Osteoblast (primary cell): ENCODE data around the gene TMEM250. TPM values are rescaled to one million over a fixed set of nuclear protein-coding genes. Genes with fewer than 3 reads are reported as not detected.

Experiments used
- DNase-seq: peaks from one replicate; pipeline ENCODE4 v3.0.0; 2011; ENCODE audit warnings: low spot score, mixed read lengths; ENCODE audit not compliant: insufficient read length; ENCODE audit errors: missing footprints
- H2AFZ ChIP-seq: 2 replicates; pipeline ENCODE4 v1.6.0; 2011; ENCODE audit warnings: mild to moderate bottlenecking, low read length
- H3K27ac ChIP-seq: 2 replicates; pipeline ENCODE4 v1.5.1; 2011; ENCODE audit warnings: mild to moderate bottlenecking, low read depth, low read length, moderate library complexity
- H3K27me3 ChIP-seq: 2 replicates; pipeline ENCODE4 v1.6.0; 2012; ENCODE audit warnings: mild to moderate bottlenecking, control low read depth, inconsistent platforms, low read length, moderate library complexity; ENCODE audit not compliant: insufficient read depth
- H3K36me3 ChIP-seq: 2 replicates; pipeline ENCODE4 v1.5.1; 2011; ENCODE audit warnings: mild to moderate bottlenecking, low read length, control low read depth, moderate library complexity; ENCODE audit not compliant: insufficient read depth
- H3K4me1 ChIP-seq: 2 replicates; pipeline ENCODE4 v1.5.1; 2011; ENCODE audit warnings: mild to moderate bottlenecking, low read length, control low read depth, moderate library complexity; ENCODE audit not compliant: insufficient read depth
- H3K4me2 ChIP-seq: 2 replicates; pipeline ENCODE4 v1.6.0; 2011; ENCODE audit warnings: mild to moderate bottlenecking, low read length; ENCODE audit not compliant: insufficient read depth
- H3K4me3 ChIP-seq: fragments of 200-600 bp; sonication (generic); 3 replicates; pipeline ENCODE4 v1.5.1; 2012; ENCODE audit warnings: mild to moderate bottlenecking, low read length, inconsistent platforms; ENCODE audit not compliant: insufficient read depth
- H3K79me2 ChIP-seq: 2 replicates; pipeline ENCODE4 v1.6.0; 2012; ENCODE audit warnings: mild to moderate bottlenecking, low read length, control low read depth, inconsistent platforms; ENCODE audit not compliant: insufficient read depth
- H3K9me3 ChIP-seq: 2 replicates; pipeline ENCODE4 v1.5.1; 2011; ENCODE audit warnings: low read depth, low read length, control low read depth
- H4K20me1 ChIP-seq: 2 replicates; pipeline ENCODE4 v1.6.0; 2012; ENCODE audit warnings: mild to moderate bottlenecking, low read length, control low read depth; ENCODE audit not compliant: insufficient read depth
- total RNA-seq: library from RNA; depleted of rRNA; stranded (reverse); fragments of >200 nt; gene quantifications from 2 replicates; pipeline ENCODE4 v1.2.3, GENCODE V29; 2012
- TF ChIP-seq, protein P1 (sequence below): IDR thresholded peaks from 2 replicates; pipeline ENCODE4 v1.5.1; 2011; ENCODE audit warnings: mild to moderate bottlenecking, low read depth, low read length, moderate library complexity; ENCODE audit errors: extremely low read depth

Gene TMEM250
- total RNA-seq, 1 donor, result 65.5 TPM

DNA sequence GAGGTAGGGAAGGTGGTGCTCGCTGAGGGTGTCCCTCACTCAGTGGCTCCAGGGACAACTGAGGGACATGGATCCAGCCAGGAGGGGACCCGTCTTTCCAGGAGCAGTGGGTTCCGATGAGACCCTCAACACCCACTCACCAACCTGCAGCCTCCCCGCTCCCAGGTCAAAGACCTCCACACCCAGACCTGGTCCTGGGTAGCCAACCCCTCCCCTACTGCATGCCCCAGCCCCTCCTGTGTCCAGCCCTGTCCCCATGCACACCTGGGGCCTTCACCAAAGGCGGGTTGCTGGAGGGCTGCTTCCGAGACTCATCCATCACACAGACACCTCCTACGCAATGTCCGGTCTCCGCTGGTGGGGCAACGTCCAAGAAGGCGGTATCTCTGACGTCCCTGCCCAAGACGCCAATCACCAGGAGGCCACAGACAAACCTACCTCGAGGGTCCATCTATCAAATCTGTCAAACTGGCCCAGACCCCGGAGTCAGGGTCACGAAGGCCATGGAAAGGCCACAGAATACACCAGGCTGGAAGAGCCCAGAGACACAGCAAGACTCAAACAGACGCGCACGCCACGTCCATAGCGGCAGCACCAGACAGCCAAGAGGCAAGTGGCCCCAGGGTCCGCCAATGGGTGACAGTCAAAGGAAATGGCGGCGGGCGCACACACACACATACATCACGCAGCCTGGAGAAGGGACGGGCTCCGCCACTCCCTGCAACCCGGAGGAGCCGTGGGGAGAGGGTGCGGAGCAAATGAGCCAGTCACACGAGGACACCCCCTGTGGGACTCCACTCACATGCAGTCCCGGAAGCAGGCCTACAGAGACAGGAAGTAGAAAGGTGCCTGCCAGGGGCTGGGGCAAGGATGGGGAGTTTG, 34.4 kb downstream of the TMEM250 start:
- H3K4me1 ChIP-seq, result no peaks in the 10 kb centered on the region
- peaks cover 75% of the 10 kb centered on the region for H4K20me1 ChIP-seq
- H3K4me3 ChIP-seq, result no peak overlapping the region

DNA sequence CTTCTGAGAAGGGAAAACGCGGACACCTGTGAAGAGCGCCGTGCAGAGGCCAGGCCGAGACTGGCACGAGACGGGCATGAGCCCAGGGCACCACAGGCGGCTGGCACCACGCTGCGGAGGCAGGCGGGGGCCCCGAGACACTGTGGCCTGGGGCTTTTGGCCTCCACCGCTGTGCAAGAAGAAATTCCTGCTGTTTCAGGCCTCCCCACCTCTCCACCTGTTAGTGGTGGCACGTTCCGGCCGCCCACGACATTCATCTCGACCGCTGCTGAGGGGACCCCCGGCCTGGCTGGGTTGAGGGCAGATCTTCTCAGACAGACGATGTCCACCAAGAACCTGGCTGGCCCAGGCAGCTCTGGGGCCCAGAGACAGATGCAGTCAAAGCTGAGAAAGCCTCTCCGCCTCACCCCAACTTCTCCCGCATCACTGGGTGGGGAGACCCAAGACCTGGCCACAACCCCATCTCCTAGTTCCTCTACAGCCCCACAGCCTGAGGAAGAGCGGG, 35.1 kb downstream of the TMEM250 start:
- peaks cover 75% of the 10 kb centered on the region for H4K20me1 ChIP-seq
- TF ChIP-seq, protein P1, sequence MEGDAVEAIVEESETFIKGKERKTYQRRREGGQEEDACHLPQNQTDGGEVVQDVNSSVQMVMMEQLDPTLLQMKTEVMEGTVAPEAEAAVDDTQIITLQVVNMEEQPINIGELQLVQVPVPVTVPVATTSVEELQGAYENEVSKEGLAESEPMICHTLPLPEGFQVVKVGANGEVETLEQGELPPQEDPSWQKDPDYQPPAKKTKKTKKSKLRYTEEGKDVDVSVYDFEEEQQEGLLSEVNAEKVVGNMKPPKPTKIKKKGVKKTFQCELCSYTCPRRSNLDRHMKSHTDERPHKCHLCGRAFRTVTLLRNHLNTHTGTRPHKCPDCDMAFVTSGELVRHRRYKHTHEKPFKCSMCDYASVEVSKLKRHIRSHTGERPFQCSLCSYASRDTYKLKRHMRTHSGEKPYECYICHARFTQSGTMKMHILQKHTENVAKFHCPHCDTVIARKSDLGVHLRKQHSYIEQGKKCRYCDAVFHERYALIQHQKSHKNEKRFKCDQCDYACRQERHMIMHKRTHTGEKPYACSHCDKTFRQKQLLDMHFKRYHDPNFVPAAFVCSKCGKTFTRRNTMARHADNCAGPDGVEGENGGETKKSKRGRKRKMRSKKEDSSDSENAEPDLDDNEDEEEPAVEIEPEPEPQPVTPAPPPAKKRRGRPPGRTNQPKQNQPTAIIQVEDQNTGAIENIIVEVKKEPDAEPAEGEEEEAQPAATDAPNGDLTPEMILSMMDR, result no peak
- H3K4me1 ChIP-seq, result no peaks in the 10 kb centered on the region
- H3K36me3 ChIP-seq, result no peaks in the 10 kb centered on the region
- H3K79me2 ChIP-seq, result peaks cover 96% of the 10 kb centered on the region
- H3K9me3 ChIP-seq, result no peaks in the 10 kb centered on the region
- H3K4me3 ChIP-seq, result no peak overlapping the region
- peak; percentile 73 for DNase-seq
- no peak overlapping the region for H3K27ac ChIP-seq
- H2AFZ ChIP-seq, result no peak overlapping the region
- H3K4me2 ChIP-seq, result no peak overlapping the region
- no peaks in the 10 kb centered on the region for H3K27me3 ChIP-seq

More for the DNA sequence above, 34.4 kb downstream of the TMEM250 start:
- TF ChIP-seq, protein P1, result no peak
- no peak overlapping the region for H2AFZ ChIP-seq
- no peaks in the 10 kb centered on the region for H3K9me3 ChIP-seq
- no peak overlapping the region for H3K27ac ChIP-seq
- H3K79me2 ChIP-seq, result peaks cover 96% of the 10 kb centered on the region
- no peak overlapping the region for H3K4me2 ChIP-seq
- DNase-seq, result peak; percentile 80
- no peaks in the 10 kb centered on the region for H3K36me3 ChIP-seq
- no peaks in the 10 kb centered on the region for H3K27me3 ChIP-seq

DNA sequence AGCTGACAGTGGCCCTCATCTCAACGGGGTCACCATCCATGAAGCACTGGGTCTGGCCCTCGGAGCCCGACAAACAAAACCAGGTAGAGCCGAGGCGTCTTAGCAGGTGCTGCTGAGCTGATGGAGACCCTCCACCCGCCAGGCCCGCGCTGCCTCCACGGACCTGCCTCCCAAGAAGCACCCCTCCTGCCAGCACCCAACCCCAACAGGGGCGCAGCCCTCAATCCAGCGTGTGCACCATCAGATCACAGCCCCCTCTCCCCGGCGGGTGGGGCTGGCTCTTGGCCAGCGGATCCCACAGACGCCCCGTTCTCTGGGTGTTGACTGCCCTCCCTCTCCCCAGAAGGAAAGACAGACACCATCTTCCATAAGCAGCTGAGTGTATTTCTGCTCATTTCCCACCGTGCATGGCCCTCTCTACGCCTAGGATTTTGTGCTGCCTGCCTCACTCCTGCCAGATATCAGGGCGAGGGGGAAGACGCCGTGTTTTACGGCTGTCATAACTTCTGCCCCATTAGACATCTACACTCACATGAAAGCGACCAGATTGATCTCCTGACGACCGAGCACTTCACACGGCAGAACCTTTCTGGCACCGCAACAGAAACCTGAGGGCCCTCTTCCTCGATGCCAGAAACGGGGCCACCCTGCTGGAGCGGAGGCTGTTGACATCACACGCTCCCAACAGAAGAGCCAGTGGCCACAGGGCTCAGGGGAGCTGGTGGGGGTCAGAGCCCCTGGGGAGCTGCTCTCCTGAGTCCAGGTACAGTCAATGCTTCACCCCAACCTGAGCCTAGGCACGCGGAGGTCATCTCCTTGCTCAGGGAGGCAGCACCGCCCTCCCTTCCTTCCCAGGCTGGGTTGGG, 35.9 kb downstream of the TMEM250 start:
- Histone ChIP-seq H3K79me2 (peaks cover 95% of the 10 kb centered on the region), H4K20me1 (peaks cover 74% of the 10 kb centered on the region), H3K27me3 (no peaks in the 10 kb centered on the region), H3K27ac (no peak overlapping the region), H2AFZ (no peak overlapping the region), H3K9me3 (no peaks in the 10 kb centered on the region), H3K4me1 (no peaks in the 10 kb centered on the region), H3K36me3 (no peaks in the 10 kb centered on the region), H3K4me2 (no peak overlapping the region), H3K4me3 (no peak overlapping the region)
- TF ChIP-seq, protein P1, result no peak
- DNase-seq, result peak; percentile 79
